ENCODE data around the gene POU6F1. TPM values are rescaled to one million over a fixed set of nuclear protein-coding genes. Genes with fewer than 3 reads are reported as not detected.

POU6F1 gene
- total RNA-seq, 4 donors from 2014 or later, result 12.6 to 33.9 (median 17.9) TPM

DNA sequence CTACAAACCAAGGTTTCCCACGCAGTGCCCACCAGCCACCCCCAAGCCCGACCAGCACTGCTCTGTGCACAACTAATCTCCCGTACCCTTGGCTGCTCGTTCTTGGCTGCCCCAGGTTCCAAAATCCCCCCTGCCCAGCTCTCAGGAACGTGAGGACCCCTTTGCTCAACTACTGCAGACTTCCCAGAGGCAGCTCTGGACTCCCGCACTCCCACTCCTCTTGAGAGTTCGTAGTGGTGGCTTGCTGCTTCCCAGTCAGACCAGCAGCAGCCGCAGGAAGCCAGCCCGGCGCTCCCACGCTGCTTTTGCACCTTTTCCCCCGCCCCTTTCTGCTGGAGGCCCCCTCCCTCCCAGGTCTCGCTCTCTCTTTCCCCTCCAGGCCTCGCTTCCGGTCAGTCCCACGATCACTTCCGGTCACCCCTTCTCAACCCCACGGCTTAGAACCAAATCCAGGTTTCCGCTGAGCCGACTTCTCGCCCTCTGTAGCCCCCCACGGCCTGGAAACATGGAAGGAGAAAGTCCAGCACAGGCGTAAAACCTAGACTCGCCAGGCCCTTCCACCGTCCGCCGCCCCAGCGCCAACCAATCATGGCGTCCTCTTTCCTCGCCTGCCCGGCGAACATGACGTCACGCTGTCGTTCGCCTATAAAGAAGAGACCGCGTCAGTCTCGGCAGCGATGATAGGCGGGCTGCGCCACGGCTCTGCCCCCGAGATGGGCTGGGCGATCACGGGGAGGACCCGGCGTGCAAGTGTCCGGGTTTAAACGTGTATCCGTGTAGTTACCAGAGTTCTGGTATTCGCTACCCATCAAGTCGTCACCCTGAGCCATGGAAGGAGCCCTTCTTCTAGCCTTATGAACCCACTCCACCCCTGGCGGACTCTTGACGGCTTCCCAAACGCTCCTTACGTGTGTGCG, 45.1 kb downstream of the POU6F1 start, which contains the start of gene TFCP2:
TSS of gene TFCP2 (minus strand) at position 621 of the 917 bp plus-strand sequence. CDS start 713 bp downstream, outside the sequence.
- H3K27ac ChIP-seq, result peak within 1 kb of the TSS; percentile 91 to 97 (median 96)
- WGBS, 2 donors (ENCODE audit: low coverage in 1 of 2), result 0 to 3% methylated on average over 15 to 25 of the region's 58 CpGs
- H3K36me3 ChIP-seq, result no peaks in the 10 kb centered on the region
- no peaks in the 10 kb centered on the region for H3K9me3 ChIP-seq
- peak; percentile 40 to 52 for TF ChIP-seq POLR2A (IDR thresholded peaks at IDR 0.05)
- peak; percentile 66 for TF ChIP-seq POLR2AphosphoS5 (IDR thresholded peaks at IDR 0.05)
- no peak for TF ChIP-seq EP300 (IDR thresholded peaks at IDR 0.05)
- TF ChIP-seq, protein P1, sequence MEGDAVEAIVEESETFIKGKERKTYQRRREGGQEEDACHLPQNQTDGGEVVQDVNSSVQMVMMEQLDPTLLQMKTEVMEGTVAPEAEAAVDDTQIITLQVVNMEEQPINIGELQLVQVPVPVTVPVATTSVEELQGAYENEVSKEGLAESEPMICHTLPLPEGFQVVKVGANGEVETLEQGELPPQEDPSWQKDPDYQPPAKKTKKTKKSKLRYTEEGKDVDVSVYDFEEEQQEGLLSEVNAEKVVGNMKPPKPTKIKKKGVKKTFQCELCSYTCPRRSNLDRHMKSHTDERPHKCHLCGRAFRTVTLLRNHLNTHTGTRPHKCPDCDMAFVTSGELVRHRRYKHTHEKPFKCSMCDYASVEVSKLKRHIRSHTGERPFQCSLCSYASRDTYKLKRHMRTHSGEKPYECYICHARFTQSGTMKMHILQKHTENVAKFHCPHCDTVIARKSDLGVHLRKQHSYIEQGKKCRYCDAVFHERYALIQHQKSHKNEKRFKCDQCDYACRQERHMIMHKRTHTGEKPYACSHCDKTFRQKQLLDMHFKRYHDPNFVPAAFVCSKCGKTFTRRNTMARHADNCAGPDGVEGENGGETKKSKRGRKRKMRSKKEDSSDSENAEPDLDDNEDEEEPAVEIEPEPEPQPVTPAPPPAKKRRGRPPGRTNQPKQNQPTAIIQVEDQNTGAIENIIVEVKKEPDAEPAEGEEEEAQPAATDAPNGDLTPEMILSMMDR (IDR thresholded peaks at IDR 0.05), result no peak
- H3K27me3 ChIP-seq, result no peaks in the 10 kb centered on the region
- peak; percentile 99 for ATAC-seq
- H3K4me3 ChIP-seq, result peak within 1 kb of the TSS; percentile 68 to 78
- H3K4me1 ChIP-seq, result peaks cover 0 to 46% (median 11%) of the 10 kb centered on the region in 3 donors

DNA sequence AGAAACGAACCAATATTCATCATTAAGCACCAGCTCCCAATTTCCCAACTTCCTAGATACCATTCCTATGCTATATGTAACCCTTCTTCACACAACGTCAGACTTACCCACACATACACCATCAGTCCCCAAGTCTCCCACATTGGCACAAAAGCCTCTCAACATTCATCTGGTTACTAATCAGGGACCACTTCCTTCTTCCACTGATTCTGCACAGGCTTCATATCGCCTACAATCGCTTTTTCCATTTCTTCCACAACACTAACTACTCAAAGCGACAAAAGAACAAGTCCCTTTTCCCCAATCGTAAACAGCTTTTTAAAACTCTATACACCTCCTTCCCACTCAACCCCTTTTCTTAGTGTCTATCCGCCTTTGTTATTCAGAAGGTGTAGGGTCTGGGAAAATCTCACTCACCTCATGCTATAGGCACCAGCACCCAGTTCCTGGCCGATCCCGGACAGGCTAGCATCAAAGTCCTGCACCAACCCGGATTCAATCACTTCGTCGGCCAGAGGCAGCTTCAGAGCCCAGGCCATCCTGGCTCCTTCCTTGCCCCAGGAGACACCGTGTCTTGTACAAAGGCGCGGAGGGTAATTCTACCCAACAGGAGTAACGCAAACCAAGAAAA, 45.9 kb downstream of the POU6F1 start:
- ATAC-seq, result no peak
- WGBS, 2 donors (ENCODE audit: low coverage in 1 of 2), result 2 to 3% methylated on average over 7 to 11 of the region's 16 CpGs
- Histone ChIP-seq H3K27ac (peak overlapping the region; percentile 91 to 97 (median 96)), H3K4me3 (peak overlapping the region; percentile 68 to 78), H3K27me3 (no peaks in the 10 kb centered on the region), H3K4me1 (peaks cover 0 to 50% (median 11%) of the 10 kb centered on the region in 3 donors), H3K9me3 (no peaks in the 10 kb centered on the region), H3K36me3 (no peaks in the 10 kb centered on the region)
- TF ChIP-seq, protein P1 (IDR thresholded peaks at IDR 0.05), result no peak
- TF ChIP-seq EP300 (IDR thresholded peaks at IDR 0.05) (no peak), POLR2A (IDR thresholded peaks at IDR 0.05) (no peak), POLR2AphosphoS5 (IDR thresholded peaks at IDR 0.05) (no peak)

DNA sequence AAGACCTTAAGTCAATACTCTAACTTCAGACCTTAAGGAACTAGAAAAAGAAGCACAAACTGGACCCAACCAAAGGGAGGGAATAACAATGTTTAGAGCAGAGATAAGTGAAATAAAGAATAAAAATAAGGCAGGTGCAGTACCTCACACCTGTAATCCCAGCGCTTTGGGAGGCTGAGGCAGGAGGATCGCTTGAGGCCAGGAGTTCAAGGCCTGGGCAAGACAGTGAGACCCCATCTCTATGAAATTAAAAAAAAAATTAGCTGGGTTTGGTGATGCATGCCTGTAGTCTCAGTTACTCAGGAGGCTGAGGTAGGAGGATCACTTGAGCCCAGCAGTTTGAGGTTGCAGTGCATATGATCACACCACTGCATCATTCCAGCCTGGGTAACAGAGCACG, 54.1 kb downstream of the POU6F1 start:
- TF ChIP-seq, protein P1 (IDR thresholded peaks at IDR 0.05), result no peak
- TF ChIP-seq POLR2AphosphoS5 (IDR thresholded peaks at IDR 0.05) (no peak), POLR2A (IDR thresholded peaks at IDR 0.05) (no peak), EP300 (IDR thresholded peaks at IDR 0.05) (no peak)
- ATAC-seq, result no peak
- H3K4me3 ChIP-seq, result no peak overlapping the region
- peaks cover 0 to 11% (median 0%) of the 10 kb centered on the region in 3 donors for H3K4me1 ChIP-seq
- H3K27me3 ChIP-seq, result no peaks in the 10 kb centered on the region
- 83% methylated on average over 3 of the region's 3 CpGs; no CpG with 5 or more reads in 1 of the 2 donors for WGBS, 2 donors (ENCODE audit: low coverage in 1 of 2)
- H3K36me3 ChIP-seq, result no peaks in the 10 kb centered on the region
- no peaks in the 10 kb centered on the region for H3K9me3 ChIP-seq
- H3K27ac ChIP-seq, result no peak overlapping the region

DNA sequence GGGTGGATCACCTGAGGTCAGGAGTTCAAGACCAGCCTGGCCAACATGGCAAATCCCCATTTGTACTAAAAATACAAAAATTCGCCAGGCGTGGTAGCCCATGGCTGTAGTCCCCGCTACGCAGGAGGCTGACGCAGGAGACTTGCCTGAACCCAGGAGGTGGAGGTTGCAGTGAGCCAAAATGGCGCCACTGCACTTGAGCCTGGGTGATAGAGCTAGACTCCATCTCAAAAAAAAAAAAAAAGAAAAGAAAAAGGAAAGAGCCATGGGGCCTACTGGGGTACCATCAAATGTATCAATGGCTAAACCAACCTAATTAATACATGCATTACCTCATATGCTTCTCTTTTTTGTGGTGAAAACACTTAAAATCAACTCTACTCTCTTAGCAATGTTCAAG, 55.6 kb downstream of the POU6F1 start:
- WGBS, 2 donors (ENCODE audit: low coverage in 1 of 2), result 97 to 100% methylated on average over 5 of the region's 6 CpGs
- H3K9me3 ChIP-seq, result no peaks in the 10 kb centered on the region
- H3K36me3 ChIP-seq, result no peaks in the 10 kb centered on the region
- H3K27ac ChIP-seq, result no peak overlapping the region
- TF ChIP-seq EP300 (IDR thresholded peaks at IDR 0.05) (no peak), POLR2A (IDR thresholded peaks at IDR 0.05) (no peak)
- H3K4me3 ChIP-seq, result no peak overlapping the region
- H3K4me1 ChIP-seq, result no peaks in the 10 kb centered on the region
- no peak for ATAC-seq
- H3K27me3 ChIP-seq, result no peaks in the 10 kb centered on the region

DNA sequence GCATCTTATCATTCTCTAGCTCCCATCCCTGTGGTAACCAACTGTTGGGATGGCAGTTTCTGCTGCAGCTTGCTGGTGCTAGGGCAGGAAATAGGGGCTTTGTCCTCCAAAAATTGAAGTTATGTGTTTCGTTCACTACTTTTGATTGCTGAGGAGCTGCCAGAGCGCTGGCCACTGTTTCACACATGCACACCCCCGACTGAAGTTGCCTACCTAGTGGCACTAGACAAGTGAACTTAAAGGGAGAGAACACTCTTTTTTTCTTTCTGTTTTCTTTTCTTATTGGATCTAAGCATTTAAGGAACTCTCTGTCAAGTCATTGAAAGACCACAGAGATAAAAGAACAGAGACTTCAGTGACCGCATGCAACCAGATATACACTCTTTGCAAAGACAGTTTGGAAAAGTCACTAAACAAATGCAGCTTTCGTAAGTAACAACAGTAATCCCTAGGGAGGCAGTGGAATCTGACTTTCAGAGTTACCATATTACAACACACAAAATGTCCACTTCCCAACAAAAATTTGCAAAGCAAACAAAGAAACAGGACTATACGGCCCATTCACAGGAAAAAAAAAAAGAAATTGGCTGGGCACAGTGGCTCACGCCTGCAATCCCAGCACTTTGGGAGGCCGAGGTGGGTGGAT, 56.9 kb downstream of the POU6F1 start:
- Histone ChIP-seq H3K27me3 (no peaks in the 10 kb centered on the region), H3K4me1 (no peaks in the 10 kb centered on the region), H3K4me3 (no peak overlapping the region), H3K27ac (no peak overlapping the region), H3K36me3 (no peaks in the 10 kb centered on the region), H3K9me3 (no peaks in the 10 kb centered on the region)
- WGBS, 2 donors (ENCODE audit: low coverage in 1 of 2), result 58 to 86% methylated on average over 6 to 8 of the region's 8 CpGs
- ATAC-seq, result no peak
- TF ChIP-seq, protein P1 (IDR thresholded peaks at IDR 0.05), result no peak
- no peak for TF ChIP-seq POLR2AphosphoS5 (IDR thresholded peaks at IDR 0.05)
- no peak for TF ChIP-seq POLR2A (IDR thresholded peaks at IDR 0.05)
- no peak for TF ChIP-seq EP300 (IDR thresholded peaks at IDR 0.05)

Measured in gastroesophageal sphincter (tissue), 4 donors.